Measurements from ENCODE around the gene COL4A3.

GRCh38 chr2:227177592-227178336, 13.3 kb downstream of the COL4A3 start:
- no peak for TF ChIP-seq CTCF (IDR thresholded peaks at IDR 0.05)
- TF ChIP-seq POLR2A (IDR thresholded peaks at IDR 0.05): no peak

Data from heart left ventricle (tissue), 13 donors.